Trophoblast cell (in vitro differentiated cells and primary cell): ENCODE results near the gene SPAAR.
"Not testable (repeated sequence)": the region's sequence is repeated elsewhere in the genome, so short reads cannot be mapped to it uniquely, and the experiment has no call there.

Experiments used
- DNase-seq, 2 donors: peaks; one replicate each; pipeline ENCODE4 v3.0.0-alpha.2; 2016
- H2AFZ ChIP-seq: 2 replicates; pipeline ENCODE4 v1.6.1; 2013; ENCODE audit warnings: low read length, moderate library complexity, mild to moderate bottlenecking; ENCODE audit not compliant: insufficient read depth, poor library complexity
- H2AK5ac ChIP-seq: 2 replicates; pipeline ENCODE4 v1.6.1; 2013; ENCODE audit warnings: mild to moderate bottlenecking, low read length
- H2BK120ac ChIP-seq: 2 replicates; pipeline ENCODE4 v1.6.1; 2013; ENCODE audit warnings: low read length, mild to moderate bottlenecking, moderate library complexity; ENCODE audit not compliant: insufficient read depth, poor library complexity
- H2BK12ac ChIP-seq: 2 replicates; pipeline ENCODE4 v1.6.1; 2013; ENCODE audit warnings: mild to moderate bottlenecking, low read length, moderate library complexity
- H2BK5ac ChIP-seq: 2 replicates; pipeline ENCODE4 v1.6.1; 2013; ENCODE audit warnings: low read length, low read depth, moderate library complexity, mild to moderate bottlenecking; ENCODE audit not compliant: poor library complexity
- H3K14ac ChIP-seq: 2 replicates; pipeline ENCODE4 v1.6.1; 2013; ENCODE audit warnings: mild to moderate bottlenecking, low read length
- H3K18ac ChIP-seq: 2 replicates; pipeline ENCODE4 v1.6.1; 2013; ENCODE audit warnings: mild to moderate bottlenecking, low read length
- H3K23ac ChIP-seq: 2 replicates; pipeline ENCODE4 v1.6.1; 2013; ENCODE audit warnings: low read length
- H3K27ac ChIP-seq: 2 replicates; pipeline ENCODE4 v1.5.1; 2013; ENCODE audit warnings: low read depth, mild to moderate bottlenecking, inconsistent platforms, low read length, moderate library complexity
- H3K27me3 ChIP-seq: 2 replicates; pipeline ENCODE4 v1.6.1; 2013; ENCODE audit warnings: inconsistent platforms, mild to moderate bottlenecking, low read length, moderate library complexity; ENCODE audit not compliant: insufficient read depth
- H3K36me3 ChIP-seq, 2 experiments: 1 replicate in 1 of 2; 2 replicates in 1 of 2; pipeline ENCODE4 v1.6.1; 2013; ENCODE audit warnings: low read length in 2 of 2, mild to moderate bottlenecking in 2 of 2, moderate library complexity in 1 of 2; ENCODE audit not compliant: insufficient read depth in 2 of 2, control insufficient read depth in 1 of 2
- H3K4ac ChIP-seq: 2 replicates; pipeline ENCODE4 v1.6.1; 2013; ENCODE audit warnings: low read depth, mild to moderate bottlenecking, low read length, moderate library complexity
- H3K4me1 ChIP-seq, 2 experiments: 1 replicate in 1 of 2; 2 replicates in 1 of 2; pipeline ENCODE4 v1.6.1; 2013; ENCODE audit warnings: low read length in 2 of 2, mild to moderate bottlenecking in 2 of 2, moderate library complexity in 1 of 2; ENCODE audit not compliant: insufficient read depth in 2 of 2, control insufficient read depth in 1 of 2
- H3K4me2 ChIP-seq: 2 replicates; pipeline ENCODE4 v1.6.1; 2013; ENCODE audit warnings: inconsistent platforms, mild to moderate bottlenecking, low read length, moderate library complexity
- H3K4me3 ChIP-seq: 2 replicates; pipeline ENCODE4 v1.5.1; 2013; ENCODE audit warnings: mild to moderate bottlenecking, low read depth, low read length, inconsistent platforms
- H3K79me1 ChIP-seq: one replicate; pipeline ENCODE4 v1.6.1; 2013; ENCODE audit warnings: low read length
- H3K79me2 ChIP-seq: 2 replicates; pipeline ENCODE4 v1.6.1; 2013; ENCODE audit warnings: low read length, mild to moderate bottlenecking; ENCODE audit not compliant: control insufficient read depth, insufficient read depth, poor library complexity
- H3K9ac ChIP-seq: 2 replicates; pipeline ENCODE4 v1.6.1; 2013; ENCODE audit warnings: mild to moderate bottlenecking, low read length
- H3K9me3 ChIP-seq: 2 replicates; pipeline ENCODE4 v1.6.1; 2013; ENCODE audit warnings: low read depth, mild to moderate bottlenecking, control low read depth, inconsistent platforms, low read length; ENCODE audit not compliant: insufficient read depth
- H4K12ac ChIP-seq: 2 replicates; pipeline ENCODE4 v1.6.1; 2013; ENCODE audit warnings: low read depth, mild to moderate bottlenecking, low read length, moderate library complexity
- H4K8ac ChIP-seq: 2 replicates; pipeline ENCODE4 v1.6.1; 2013; ENCODE audit warnings: low read depth, mild to moderate bottlenecking, low read length, moderate library complexity
- H4K91ac ChIP-seq: one replicate; pipeline ENCODE4 v1.6.1; 2013; ENCODE audit warnings: low read depth, mild to moderate bottlenecking, low read length, moderate library complexity
- WGBS: extraction: QIAGEN DNeasy Blood & Tissue Kit; methylation state at CpG from one replicate; pipeline ENCODE4 v1.1.7; 2013; ENCODE audit warnings: missing lambda C conversion rate; ENCODE audit not compliant: insufficient read length, insufficient coverage; ENCODE audit errors: extremely low coverage; 5-methylcytosine and 5-hydroxymethylcytosine counted together

SPAAR gene

DNA sequence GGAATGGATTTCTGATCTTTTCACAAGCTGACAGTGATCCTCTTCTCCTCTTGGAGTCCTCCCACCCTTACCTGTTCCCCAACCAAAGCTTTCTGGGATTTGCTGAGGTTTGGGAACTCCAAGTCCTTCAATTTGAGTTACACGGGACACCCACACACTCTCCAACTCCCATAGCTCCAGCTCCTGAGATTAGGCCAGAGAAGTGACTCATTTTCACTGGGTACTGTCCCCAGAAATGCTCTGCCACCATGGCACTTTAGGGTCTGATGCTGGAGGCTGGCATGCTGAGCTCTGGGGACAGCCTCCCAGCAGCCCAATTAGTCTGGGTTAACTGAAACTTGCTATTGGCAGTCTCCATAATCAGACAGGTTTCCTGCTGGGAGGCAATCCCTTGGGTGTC is 17.2 kb upstream of the SPAAR start:
- H3K27ac ChIP-seq: no peak overlapping the region
- no CpG with 5 or more reads among the region's 1 CpG for WGBS
- H3K79me1 ChIP-seq: no peaks in the 10 kb centered on the region
- H3K18ac ChIP-seq: no peak overlapping the region
- H2BK120ac ChIP-seq: no peak overlapping the region
- H3K14ac ChIP-seq: no peak overlapping the region
- H3K79me2 ChIP-seq: no peaks in the 10 kb centered on the region
- no peak overlapping the region for H3K4me2 ChIP-seq
- no peak for DNase-seq
- no peak overlapping the region for H3K9ac ChIP-seq
- no peak overlapping the region for H2BK12ac ChIP-seq
- H2BK5ac ChIP-seq: no peak overlapping the region
- no peaks in the 10 kb centered on the region for H3K36me3 ChIP-seq
- H3K9me3 ChIP-seq: no peaks in the 10 kb centered on the region
- H4K8ac ChIP-seq: no peak overlapping the region
- no peak overlapping the region for H3K23ac ChIP-seq
- H3K4me1 ChIP-seq: no peaks in the 10 kb centered on the region
- no peak overlapping the region for H4K12ac ChIP-seq
- no peak overlapping the region for H2AK5ac ChIP-seq
- no peaks in the 10 kb centered on the region for H3K27me3 ChIP-seq
- no peak overlapping the region for H3K4ac ChIP-seq
- no peak overlapping the region for H2AFZ ChIP-seq
- H4K91ac ChIP-seq: no peak overlapping the region
- no peak overlapping the region for H3K4me3 ChIP-seq

DNA sequence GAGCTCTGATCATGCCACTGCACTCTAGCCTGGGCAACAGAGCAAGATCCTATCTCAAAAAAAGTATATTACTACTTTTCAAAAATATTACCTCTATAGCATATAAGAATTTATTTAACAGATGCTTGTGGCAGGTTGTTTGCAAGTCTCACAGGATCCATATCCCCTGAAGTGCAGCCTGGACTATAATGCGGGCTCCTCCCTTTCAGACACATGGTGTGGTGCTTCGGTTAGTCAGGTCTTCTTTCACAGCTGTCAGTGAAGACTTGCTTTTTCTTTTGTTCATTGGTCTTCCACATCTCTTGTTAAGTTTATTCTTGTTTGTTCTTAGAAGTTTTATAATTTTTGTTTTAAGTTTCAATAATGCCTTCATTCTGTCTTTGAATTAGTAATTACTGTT is 12.7 kb upstream of the SPAAR start:
- Histone ChIP-seq H3K14ac (no peak overlapping the region), H3K4me3 (no peak overlapping the region), H3K4me2 (no peak overlapping the region), H4K8ac (no peak overlapping the region), H3K18ac (no peak overlapping the region), H3K27me3 (no peaks in the 10 kb centered on the region), H3K4ac (no peak overlapping the region), H3K4me1 (no peaks in the 10 kb centered on the region), H2AFZ (no peak overlapping the region), H3K79me1 (no peaks in the 10 kb centered on the region), H3K36me3 (no peaks in the 10 kb centered on the region), H4K12ac (no peak overlapping the region), H3K23ac (no peak overlapping the region), H3K27ac (no peak overlapping the region), H3K9me3 (no peaks in the 10 kb centered on the region), H2BK120ac (no peak overlapping the region), H2BK5ac (no peak overlapping the region), H2BK12ac (no peak overlapping the region), H3K79me2 (no peaks in the 10 kb centered on the region), H4K91ac (no peak overlapping the region), H2AK5ac (no peak overlapping the region), H3K9ac (no peak overlapping the region)
- DNase-seq: no peak
- no CpG with 5 or more reads among the region's 2 CpGs for WGBS

DNA sequence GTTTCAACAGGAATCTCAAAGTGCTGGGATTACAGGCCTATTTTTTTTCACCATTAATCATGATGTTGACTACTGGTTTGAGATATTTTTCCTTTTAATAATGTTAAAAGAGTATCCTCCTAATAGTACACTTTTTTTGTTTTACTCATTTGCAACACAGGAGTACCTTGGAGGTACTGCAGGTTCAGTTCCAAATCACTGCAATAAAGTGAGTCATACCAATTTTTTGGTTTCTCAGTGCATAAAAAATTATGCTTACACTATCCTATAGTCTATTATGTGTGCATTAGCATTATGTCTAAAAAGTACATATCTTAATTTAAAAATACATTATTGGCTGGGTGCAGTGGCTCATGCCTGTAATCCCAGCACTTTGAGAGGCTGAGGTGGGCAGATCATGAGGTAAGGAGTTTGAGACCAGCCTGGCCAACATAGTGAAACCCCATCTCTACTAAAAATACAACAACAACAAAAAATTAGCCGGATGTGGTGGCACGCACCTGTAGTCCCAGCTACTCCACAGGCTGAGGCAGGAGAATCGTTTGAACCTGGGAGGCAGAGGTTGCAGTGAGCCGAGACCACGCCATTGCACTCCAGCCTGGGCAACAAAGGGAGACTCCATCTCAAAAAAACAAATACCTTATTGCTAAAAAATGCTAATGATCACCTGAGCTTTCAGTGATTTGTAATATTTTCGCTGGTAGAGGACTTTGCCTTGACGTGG is 11.8 kb upstream of the SPAAR start:
- not testable (repeated sequence) for H2BK5ac ChIP-seq
- no CpG with 5 or more reads among the region's 7 CpGs for WGBS

DNA sequence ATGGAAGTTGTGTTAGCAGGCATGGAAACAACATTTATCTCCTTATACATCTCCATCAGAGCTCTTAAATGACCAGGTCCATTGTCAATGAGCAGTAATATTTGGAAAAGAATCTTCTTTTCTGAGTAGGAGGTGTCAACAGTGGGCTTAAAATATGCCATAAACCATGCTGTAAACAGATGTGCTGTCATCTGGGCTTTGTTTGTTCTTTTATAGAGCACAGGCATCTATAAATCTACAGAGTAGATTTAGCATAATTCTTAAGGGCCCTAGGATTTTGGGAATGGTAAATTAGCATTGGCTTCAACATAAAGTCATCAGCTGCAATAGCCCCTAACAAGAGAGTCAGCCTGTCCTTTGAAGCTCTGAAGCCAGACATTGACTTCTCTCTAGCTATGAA is 11.0 kb upstream of the SPAAR start:
- Histone ChIP-seq H2BK12ac (no peak overlapping the region), H3K23ac (no peak overlapping the region), H3K27ac (no peak overlapping the region), H3K9me3 (no peaks in the 10 kb centered on the region), H2AK5ac (no peak overlapping the region), H3K4ac (no peak overlapping the region), H3K4me3 (no peak overlapping the region), H3K79me2 (no peaks in the 10 kb centered on the region), H3K14ac (no peak overlapping the region), H3K4me1 (no peaks in the 10 kb centered on the region), H2AFZ (no peak overlapping the region), H3K79me1 (no peaks in the 10 kb centered on the region), H4K12ac (no peak overlapping the region), H3K27me3 (no peaks in the 10 kb centered on the region), H4K8ac (no peak overlapping the region), H4K91ac (no peak overlapping the region), H3K9ac (no peak overlapping the region), H3K36me3 (no peaks in the 10 kb centered on the region), H3K4me2 (no peak overlapping the region), H2BK120ac (no peak overlapping the region), H2BK5ac (no peak overlapping the region), H3K18ac (no peak overlapping the region)
- no peak for DNase-seq

More for the DNA sequence above, 11.8 kb upstream of the SPAAR start:
- H2BK120ac ChIP-seq, H3K9ac ChIP-seq, H3K4me2 ChIP-seq, H4K8ac ChIP-seq, H3K23ac ChIP-seq, H3K18ac ChIP-seq, DNase-seq, H4K12ac ChIP-seq, H2AFZ ChIP-seq, H3K27me3 ChIP-seq, H3K4ac ChIP-seq, H2AK5ac ChIP-seq, H3K79me2 ChIP-seq, H3K79me1 ChIP-seq, H3K9me3 ChIP-seq, H3K36me3 ChIP-seq, H4K91ac ChIP-seq, H3K14ac ChIP-seq, H3K27ac ChIP-seq, H2BK12ac ChIP-seq, H3K4me1 ChIP-seq, H3K4me3 ChIP-seq: not testable (repeated sequence)
